GM12878 (cell line): Measurements from ENCODE around the gene ZNF653. TPM values are rescaled to one million over a fixed set of nuclear protein-coding genes. Genes with fewer than 3 reads are reported as not detected.

ENCODE experiments used
- ATF2 ChIP-seq: IDR thresholded peaks from 2 replicates; pipeline ENCODE4 v1.6.1; 2012; ENCODE audit warnings: low read length, inconsistent platforms
- BCL3 ChIP-seq: IDR thresholded peaks from 2 replicates; pipeline ENCODE4 v1.6.1; 2011; ENCODE audit warnings: borderline replicate concordance, low read depth, mild to moderate bottlenecking, moderate library complexity, low read length; ENCODE audit not compliant: insufficient read depth, poor library complexity, severe bottlenecking
- ELK1 ChIP-seq: IDR thresholded peaks from 2 replicates; pipeline ENCODE4 v1.6.1; 2012; ENCODE audit warnings: low read depth, low read length, improper control_type of control experiment
- EP300 ChIP-seq, 2 experiments: fragments of 150-350 bp in 1 of 2; IDR thresholded peaks; 2 replicates each; pipeline ENCODE4 v1.6.1; 2011 to 2012; ENCODE audit warnings: low read depth in 2 of 2, low read length in 2 of 2, borderline replicate concordance in 1 of 2, improper control_type of control experiment in 1 of 2, inconsistent platforms in 1 of 2; ENCODE audit not compliant: control insufficient read depth in 1 of 2
- FOS ChIP-seq: IDR thresholded peaks from 3 replicates; pipeline ENCODE4 v1.6.1; 2011; ENCODE audit warnings: borderline replicate concordance; ENCODE audit not compliant: insufficient read length; ENCODE audit errors: extremely low read depth
- IRF5 ChIP-seq: fragments of 450-650 bp; IDR thresholded peaks from 2 replicates; pipeline ENCODE4 v1.6.1; 2017; ENCODE audit warnings: borderline replicate concordance
- LARP7 ChIP-seq: fragments of 450-650 bp; IDR thresholded peaks from 2 replicates; pipeline ENCODE4 v1.6.1; 2017; ENCODE audit warnings: mild to moderate bottlenecking
- MYB ChIP-seq: fragments of 150-350 bp; IDR thresholded peaks from 2 replicates; pipeline ENCODE4 v1.6.1; 2014; ENCODE audit warnings: mild to moderate bottlenecking, low read depth, low read length, borderline replicate concordance
- NFIC ChIP-seq: IDR thresholded peaks from 2 replicates; pipeline ENCODE4 v1.6.1; 2012; ENCODE audit warnings: low read depth, mild to moderate bottlenecking, inconsistent platforms, low read length, moderate library complexity
- POLR2AphosphoS2 ChIP-seq: IDR thresholded peaks from 2 replicates; pipeline ENCODE4 v1.6.1; 2011; ENCODE audit warnings: low read depth, mild to moderate bottlenecking, low read length, improper control_type of control experiment, moderate library complexity
- SMC3 ChIP-seq: IDR thresholded peaks from 2 replicates; pipeline ENCODE4 v1.6.1; 2011; ENCODE audit warnings: low read length, improper control_type of control experiment, borderline replicate concordance
- TBL1XR1 ChIP-seq: IDR thresholded peaks from 2 replicates; pipeline ENCODE4 v1.6.1; 2012; ENCODE audit warnings: low read depth, low read length, improper control_type of control experiment
- USF2 ChIP-seq: IDR thresholded peaks from 2 replicates; pipeline ENCODE4 v1.6.1; 2011; ENCODE audit warnings: low read depth, low read length, improper control_type of control experiment, borderline replicate concordance
- YY1 ChIP-seq: IDR thresholded peaks from 2 replicates; pipeline ENCODE4 v1.6.1; 2011; ENCODE audit warnings: low read depth, mild to moderate bottlenecking, low read length
- polyA plus RNA-seq, 11 experiments: library from polyadenylated mRNA; depleted of rRNA in 4 of 11; unstranded in 6 of 11; stranded (reverse) in 5 of 11; fragments of >200 nt; fragmentation: Nextera tagmentation in 4 of 11; fragmentation: Illumina TruSeq in 1 of 11; extraction: Ambion mirVana in 4 of 11; extraction: Trizol in 1 of 11; gene quantifications; 1 replicate in 1 of 11; 2 replicates in 10 of 11; pipeline versions ENCODE4 v1.2.1 to v1.2.3, GENCODE V29; 2011 to 2016; ENCODE audit warnings: inconsistent platforms in 2 of 11, missing spikeins in 2 of 11, low read depth in 1 of 11
- total RNA-seq, 4 experiments: library from RNA; depleted of rRNA in 3 of 4; stranded (reverse); fragments of >200 nt in 3 of 4; fragmentation: Illumina TruSeq in 1 of 4; extraction: Trizol in 1 of 4; gene quantifications; 2 replicates each; pipeline versions ENCODE4 v1.2.1 to v1.2.3, GENCODE V29; 2013 to 2021

Gene ZNF653
- total and polyA plus RNA-seq, 10 of the 15 experiments (the other 5 are each of a cell fraction or from before 2014, with no cell fraction given) = 2.2 to 13.2 (median 6.7) TPM; not detected in 2

GRCh38 chr19:11496391-11497163 is 9.1 kb downstream of the ZNF653 start (continued):
- TF ChIP-seq ATF2 = no peak
- TF ChIP-seq LARP7 = 0 out of 2 replicates have a peak, but pooled peaks have one; percentile 19
- TF ChIP-seq USF2 = no peak
- TF ChIP-seq TBL1XR1 = no peak
- no peak for TF ChIP-seq ELK1
- TF ChIP-seq SMC3 = peak; percentile 59; the same call in 1 of the 2 replicates
- no peak for TF ChIP-seq IRF5
- TF ChIP-seq POLR2AphosphoS2 = no peak
- 0 out of 2 replicates have a peak, but pooled peaks have one; percentile 45 for TF ChIP-seq YY1
- no peak for TF ChIP-seq EP300 (IDR thresholded peaks at IDR 0.05; ENCODE audit: borderline replicate concordance in 1 of 2, control insufficient read depth in 1 of 2, low read depth in 2 of 2, low read length in 2 of 2)
- TF ChIP-seq MYB = no peak
- no peak for TF ChIP-seq BCL3
- TF ChIP-seq NFIC = no peak
- TF ChIP-seq FOS = no peak
- TF ChIP-seq, all 136 proteins: peak for 5
